GM12874 (cell line): ENCODE measurements around the gene SFXN2.

Experiments used
- CTCF ChIP-seq: IDR thresholded peaks from 2 replicates; pipeline ENCODE4 v1.5.1; 2011; ENCODE audit warnings: low read depth, mild to moderate bottlenecking, control low read depth, low read length, moderate library complexity; ENCODE audit not compliant: insufficient read depth

SFXN2 gene

GRCh38 chr10:102715880-102716279, 1.4 kb downstream of the SFXN2 start:
- TF ChIP-seq CTCF: no peak

GRCh38 chr10:102718220-102718619, 3.8 kb downstream of the SFXN2 start:
- TF ChIP-seq CTCF: no peak

GRCh38 chr10:102720337-102720736, 5.9 kb downstream of the SFXN2 start:
- no peak for TF ChIP-seq CTCF

- TF ChIP-seq CTCF: no peak
Measured at GRCh38 chr10:102720775-102721301, 6.4 kb downstream of the SFXN2 start.

GRCh38 chr10:102721954-102722353, 7.5 kb downstream of the SFXN2 start:
- no peak for TF ChIP-seq CTCF

- TF ChIP-seq CTCF: no peak
Measured at GRCh38 chr10:102723989-102724388, 9.6 kb downstream of the SFXN2 start.

- TF ChIP-seq CTCF: no peak
Measured at GRCh38 chr10:102726274-102726673, 11.8 kb downstream of the SFXN2 start.
